GM12865 (cell line): Measurements from ENCODE around the gene SH3GLB2.

Experiments used
- DNase-seq: peaks from one replicate; pipeline ENCODE4 v3.0.0; 2010; ENCODE audit warnings: low read depth
- H3K4me3 ChIP-seq: 2 replicates; pipeline ENCODE4 v1.5.1; 2011; ENCODE audit warnings: mild to moderate bottlenecking, low read depth, low read length, control low read depth
- CTCF ChIP-seq: IDR thresholded peaks from 2 replicates; pipeline ENCODE4 v1.5.1; 2011; ENCODE audit warnings: low read length, control low read depth, low read depth, inconsistent platforms; ENCODE audit not compliant: insufficient read depth; ENCODE audit errors: missing control alignments

Gene SH3GLB2

DNA sequence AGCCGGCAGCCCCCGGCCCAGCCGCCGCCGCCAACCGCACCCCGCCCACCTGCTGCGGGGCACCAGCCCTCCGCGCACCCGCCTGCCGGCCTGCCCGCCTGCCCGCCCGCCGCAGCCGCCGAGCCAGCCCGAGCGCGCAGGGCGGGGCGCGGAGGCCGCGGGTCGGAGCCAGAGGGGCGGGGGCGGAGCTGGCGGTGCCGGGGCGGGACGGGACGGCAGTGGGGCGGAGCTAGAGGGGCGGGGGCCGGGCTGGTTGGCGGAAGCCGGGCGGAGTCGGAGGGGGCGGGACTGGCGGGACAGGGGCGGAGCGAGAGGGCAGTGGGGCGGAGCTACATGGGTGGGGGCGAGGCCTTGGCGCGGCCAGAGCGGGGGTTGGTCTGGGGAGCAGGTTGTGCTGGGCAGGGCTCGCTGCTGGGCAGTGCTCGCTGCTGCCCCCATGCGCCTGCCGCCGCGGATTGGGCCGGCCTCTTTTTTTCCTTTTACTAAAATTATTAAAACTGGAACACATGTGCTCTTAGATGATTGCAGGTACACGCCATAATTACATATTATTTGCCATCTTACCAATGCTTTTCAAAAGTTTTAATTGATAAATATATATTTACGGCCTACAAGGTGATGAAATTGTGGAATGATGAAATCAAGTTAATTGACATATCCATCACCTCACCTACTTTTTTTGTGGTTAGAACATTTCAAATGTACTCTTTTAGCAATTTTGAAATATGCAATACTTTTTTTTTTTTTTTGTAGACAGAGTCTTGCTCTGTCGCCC is at the start of gene SH3GLB2:
TSS of gene SH3GLB2 (minus strand) at position 140 of the 775 bp plus-strand sequence. CDS start 177 bp downstream, outside the sequence.
- DNase-seq, result peak; percentile 98
- peak within 1 kb of the TSS; percentile 92 for H3K4me3 ChIP-seq
- peak; percentile 76 for TF ChIP-seq CTCF

DNA sequence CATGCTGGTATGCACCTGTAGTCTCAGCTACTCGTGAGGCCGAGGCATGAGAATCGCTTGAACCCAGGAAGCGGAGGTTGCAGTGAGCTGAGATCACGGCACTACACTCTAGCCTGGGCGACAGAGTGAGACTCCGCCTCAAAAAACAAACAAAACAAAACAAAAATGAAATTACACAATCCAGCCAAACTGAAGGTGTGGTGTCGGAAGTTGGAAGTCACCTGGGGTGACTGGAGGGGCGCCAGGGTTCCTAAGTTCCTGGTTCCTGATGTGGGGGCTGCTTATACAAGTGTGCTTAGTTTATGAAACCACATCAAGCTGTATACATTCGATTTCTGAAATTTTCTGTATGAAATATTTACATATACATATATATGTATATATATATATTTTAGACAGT is 49.1 kb upstream of the SH3GLB2 start:
- no peak for TF ChIP-seq CTCF
- no peak for DNase-seq
- no peak overlapping the region for H3K4me3 ChIP-seq

DNA sequence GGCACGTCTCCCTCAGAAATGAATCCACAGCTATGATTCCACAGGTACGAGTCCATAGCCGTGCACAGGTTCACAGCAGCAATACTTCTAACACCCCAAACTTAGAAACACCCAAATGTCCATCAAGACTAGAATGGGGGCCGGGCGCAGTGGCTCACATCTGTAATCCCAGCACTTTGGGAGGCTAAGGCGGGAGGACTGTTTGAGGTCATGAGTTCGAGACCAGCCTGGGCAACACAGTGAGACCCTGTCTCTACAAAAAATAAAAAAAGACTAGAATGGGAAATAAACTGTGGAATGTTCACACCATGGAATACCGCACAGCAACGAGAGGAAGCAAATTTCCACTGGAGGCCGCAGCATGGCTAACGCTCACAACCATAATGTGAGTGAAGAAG is 48.5 kb upstream of the SH3GLB2 start:
- TF ChIP-seq CTCF, result no peak
- no peak for DNase-seq
- H3K4me3 ChIP-seq, result no peak overlapping the region

DNA sequence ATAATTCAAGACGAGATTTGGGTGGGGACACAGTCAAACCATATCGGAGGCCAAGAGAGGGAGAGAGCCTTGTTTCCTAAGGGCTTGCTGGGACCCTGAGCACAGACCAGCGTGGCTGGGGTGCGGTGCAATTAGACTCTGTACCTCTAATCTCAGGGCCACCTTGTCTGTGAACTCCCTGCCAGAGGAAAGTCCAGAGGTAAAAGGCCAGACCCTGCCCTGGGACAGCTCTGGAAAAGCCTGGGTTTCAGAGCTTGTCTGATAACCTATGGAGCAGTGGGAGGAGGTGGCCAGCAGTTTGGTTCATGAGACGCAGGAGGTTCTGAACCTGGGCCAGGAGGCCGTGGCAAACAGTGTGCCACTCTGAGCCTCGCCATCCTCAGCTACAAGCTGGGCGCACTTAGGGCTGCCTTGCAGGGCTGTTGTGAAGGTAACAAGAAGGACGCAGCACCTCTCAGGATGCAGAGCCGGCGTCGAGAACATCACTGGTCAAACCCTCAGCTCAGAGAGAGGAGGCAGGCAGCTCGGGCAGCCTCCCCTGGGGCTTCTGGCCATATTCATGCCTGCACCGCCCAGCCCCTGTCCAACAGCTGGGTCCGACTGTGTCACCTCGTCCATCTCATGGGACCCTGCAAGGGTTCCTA is 48.0 kb upstream of the SH3GLB2 start:
- TF ChIP-seq CTCF, result no peak
- no peak overlapping the region for H3K4me3 ChIP-seq
- no peak for DNase-seq

- no peak for DNase-seq
- TF ChIP-seq CTCF, result no peak
- H3K4me3 ChIP-seq, result no peak overlapping the region
Measured at GRCh38 chr9:129074106-129074505, 46.0 kb upstream of the SH3GLB2 start.

DNA sequence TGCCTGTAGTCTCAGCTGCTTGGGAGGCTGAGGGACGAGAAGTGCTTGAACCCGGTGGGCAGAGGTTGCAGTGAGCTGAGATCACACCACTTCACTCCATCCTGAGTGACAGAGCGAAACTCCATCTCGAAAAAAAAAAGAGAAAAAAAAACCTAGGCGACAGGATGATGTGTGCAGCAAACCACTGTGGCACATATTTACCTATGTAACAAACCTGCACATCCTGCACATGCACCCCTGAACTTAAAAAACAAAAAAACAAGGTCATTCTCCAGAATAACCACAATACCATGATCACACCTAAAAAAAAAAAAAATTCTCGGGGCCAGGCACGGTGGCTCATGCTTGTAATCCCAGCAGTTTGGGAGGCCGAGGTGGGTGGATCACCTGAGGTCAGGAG is 45.3 kb upstream of the SH3GLB2 start:
- TF ChIP-seq CTCF, result no peak
- DNase-seq, result no peak
- no peak overlapping the region for H3K4me3 ChIP-seq
